Measurements from ENCODE around the gene TIMD4. TPM values are rescaled to one million over a fixed set of nuclear protein-coding genes. Genes with fewer than 3 reads are reported as not detected.

The TIMD4 gene
- total RNA-seq, 1 donor from 2014 or later: 1.4 TPM

- no peak for DNase-seq
Observed at GRCh38 chr5:156920861-156921431, 42.1 kb downstream of the TIMD4 start.

DNA sequence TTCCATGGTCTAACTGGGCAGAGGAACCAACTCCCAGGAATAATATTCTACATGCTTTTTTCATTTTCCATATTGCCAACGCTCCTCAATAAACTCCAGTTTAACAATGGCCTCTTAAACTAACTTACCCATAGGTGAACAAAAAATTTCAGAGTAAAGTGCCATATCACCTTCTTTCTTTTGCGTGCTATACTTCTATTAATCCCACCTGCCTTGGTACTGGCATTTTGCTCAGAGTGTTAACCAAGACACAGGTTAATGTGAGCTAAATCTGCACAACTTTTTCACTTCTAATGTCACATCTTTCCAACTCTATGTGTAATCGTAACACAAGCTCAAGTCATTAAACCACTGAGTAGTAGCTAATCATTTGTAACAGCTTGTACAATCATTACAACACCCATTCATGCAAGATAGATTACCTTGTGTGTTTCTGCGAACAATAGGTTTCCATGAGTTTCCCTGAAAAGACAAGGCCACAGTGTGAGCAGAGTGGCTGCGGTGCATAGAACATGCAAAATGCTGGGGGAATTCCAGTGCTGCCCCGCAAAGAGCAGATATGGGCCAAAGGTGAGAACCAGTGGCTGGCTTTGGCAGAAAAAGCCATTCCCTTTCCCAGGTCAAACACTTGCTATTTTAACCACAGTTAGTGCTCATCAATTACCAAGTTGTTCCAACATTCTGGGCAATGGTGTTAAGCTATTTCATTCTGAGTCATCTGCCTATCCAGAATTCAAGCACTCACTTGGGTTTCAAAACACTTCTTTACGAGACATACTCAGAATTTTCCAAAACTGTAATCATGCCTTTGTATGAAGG lies 42.8 kb downstream of the TIMD4 start:
- DNase-seq: no peak

GRCh38 chr5:156918311-156918845 lies 44.6 kb downstream of the TIMD4 start:
- no peak for DNase-seq

DNA sequence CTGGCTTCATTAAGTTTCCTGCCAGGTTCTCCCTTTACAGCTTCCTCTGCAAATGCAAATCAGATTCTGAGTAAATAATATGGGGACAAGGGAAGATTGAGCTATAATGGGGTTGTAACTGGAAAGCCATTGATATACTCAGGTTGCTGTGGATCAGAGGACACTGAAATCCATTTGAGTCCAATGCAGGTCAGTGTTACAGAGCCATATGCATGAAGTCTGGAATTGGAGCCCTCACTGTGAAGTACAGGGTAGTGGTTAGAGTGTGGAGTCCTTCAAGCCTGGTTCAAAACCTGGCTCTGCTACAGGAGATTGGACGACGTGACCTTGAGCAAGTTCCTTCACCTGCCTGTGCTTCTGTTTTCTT lies 48.7 kb downstream of the TIMD4 start:
- DNase-seq: no peak

DNA sequence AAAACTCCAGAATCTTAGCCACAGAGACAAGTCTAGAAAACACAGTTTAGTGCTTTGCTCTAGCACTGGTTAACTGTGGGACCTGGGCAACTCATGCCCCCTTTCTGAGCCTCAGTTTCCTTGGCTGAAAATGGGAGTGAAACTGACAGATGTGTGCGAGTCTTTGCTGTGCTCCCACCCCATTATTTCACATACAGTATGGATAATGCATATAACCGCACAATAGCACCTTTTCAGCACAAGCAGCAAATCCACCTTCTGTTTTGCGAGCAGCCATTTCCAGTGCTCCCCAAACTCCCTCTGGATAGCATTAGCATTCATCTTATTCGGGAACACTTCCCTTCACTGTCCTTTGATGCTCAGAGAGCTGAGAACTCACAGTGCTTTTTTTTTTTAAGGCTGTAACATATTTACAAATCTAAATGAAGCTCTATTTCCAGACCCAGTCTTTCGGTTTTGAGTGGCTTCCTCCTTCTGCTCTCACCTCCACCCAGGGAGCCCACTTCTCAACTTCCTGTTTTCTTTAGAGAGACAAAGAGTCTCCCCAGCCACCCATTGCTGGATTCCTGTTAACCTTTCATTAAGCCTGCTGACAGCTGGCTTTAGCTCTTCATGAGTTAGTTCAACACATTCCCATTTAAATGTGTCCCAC lies 49.2 kb downstream of the TIMD4 start:
- no peak for DNase-seq

GRCh38 chr5:156913355-156913718 lies 49.7 kb downstream of the TIMD4 start:
- no peak for DNase-seq

GRCh38 chr5:156912869-156913268 lies 50.2 kb downstream of the TIMD4 start:
- no peak for DNase-seq

DNA sequence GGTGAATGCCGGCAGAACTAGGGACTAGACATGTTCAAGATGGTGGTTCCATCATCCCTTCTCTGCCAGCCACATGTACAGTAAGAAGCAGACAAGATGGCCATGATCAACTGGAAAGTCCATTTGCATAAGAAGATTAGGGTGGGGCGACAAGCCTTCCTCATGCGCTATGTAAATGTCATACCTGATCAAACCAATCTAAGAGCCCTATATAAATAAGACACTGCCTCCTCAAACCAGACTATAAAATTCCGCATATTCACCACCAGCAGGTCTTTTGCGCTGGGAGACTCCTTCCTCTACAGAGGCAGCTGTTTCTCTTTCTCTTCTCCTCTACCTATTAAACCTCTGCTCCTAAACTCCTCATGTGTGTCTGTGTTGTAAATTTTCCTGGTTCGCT lies 53.8 kb downstream of the TIMD4 start:
- DNase-seq: no peak

- DNase-seq: no peak
Observed at GRCh38 chr5:156907667-156908066, 55.4 kb downstream of the TIMD4 start.

- DNase-seq: no peak
Observed at GRCh38 chr5:156906807-156907206, 56.2 kb downstream of the TIMD4 start.

GRCh38 chr5:156896546-156896945 lies 66.5 kb downstream of the TIMD4 start:
- no peak for DNase-seq

DNA sequence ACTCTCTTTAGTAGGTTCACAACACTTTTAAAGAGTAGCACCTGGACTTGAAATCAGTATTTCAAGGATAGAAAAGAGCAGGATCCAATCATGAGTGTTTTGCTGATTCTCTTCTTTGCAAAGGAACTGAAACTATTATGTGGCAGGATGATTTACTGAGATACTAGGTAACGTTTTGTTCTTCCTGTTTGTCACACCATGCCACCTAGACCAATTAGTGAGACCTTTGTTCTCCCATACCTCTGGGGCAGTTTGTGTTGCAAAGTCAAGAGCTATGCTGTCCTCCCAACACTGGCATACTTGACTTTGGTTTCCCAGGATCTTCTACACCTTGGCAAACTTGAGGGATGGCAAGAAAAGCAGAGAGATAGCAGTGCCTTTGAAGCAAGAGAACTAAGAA lies 69.5 kb downstream of the TIMD4 start:
- no peak for DNase-seq

DNA sequence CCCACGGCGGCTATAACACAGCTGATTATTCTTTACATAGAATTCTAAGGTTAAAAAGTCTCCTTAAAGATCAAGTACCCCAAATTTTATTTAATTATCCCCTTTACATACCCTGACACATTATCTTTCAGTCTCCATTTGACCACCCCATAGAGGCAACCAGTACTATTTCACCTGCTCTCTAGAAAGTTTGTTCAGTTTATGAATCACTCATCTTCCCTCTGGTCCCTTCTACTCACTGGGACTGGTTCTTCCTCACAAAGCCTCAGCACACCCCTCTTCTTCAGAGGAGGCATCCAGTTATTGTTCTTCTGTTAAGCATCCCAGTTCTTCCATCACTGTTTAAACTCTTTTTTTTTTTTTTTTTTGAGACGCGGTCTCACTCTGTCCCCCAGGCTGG lies 70.2 kb downstream of the TIMD4 start:
- no peak for DNase-seq

GRCh38 chr5:156892223-156892622 lies 70.8 kb downstream of the TIMD4 start:
- no peak for DNase-seq

- DNase-seq: no peak
Observed at GRCh38 chr5:156888520-156888919, 74.5 kb downstream of the TIMD4 start.

- DNase-seq: no peak
Observed at GRCh38 chr5:156883316-156883875, 79.6 kb downstream of the TIMD4 start.

DNA sequence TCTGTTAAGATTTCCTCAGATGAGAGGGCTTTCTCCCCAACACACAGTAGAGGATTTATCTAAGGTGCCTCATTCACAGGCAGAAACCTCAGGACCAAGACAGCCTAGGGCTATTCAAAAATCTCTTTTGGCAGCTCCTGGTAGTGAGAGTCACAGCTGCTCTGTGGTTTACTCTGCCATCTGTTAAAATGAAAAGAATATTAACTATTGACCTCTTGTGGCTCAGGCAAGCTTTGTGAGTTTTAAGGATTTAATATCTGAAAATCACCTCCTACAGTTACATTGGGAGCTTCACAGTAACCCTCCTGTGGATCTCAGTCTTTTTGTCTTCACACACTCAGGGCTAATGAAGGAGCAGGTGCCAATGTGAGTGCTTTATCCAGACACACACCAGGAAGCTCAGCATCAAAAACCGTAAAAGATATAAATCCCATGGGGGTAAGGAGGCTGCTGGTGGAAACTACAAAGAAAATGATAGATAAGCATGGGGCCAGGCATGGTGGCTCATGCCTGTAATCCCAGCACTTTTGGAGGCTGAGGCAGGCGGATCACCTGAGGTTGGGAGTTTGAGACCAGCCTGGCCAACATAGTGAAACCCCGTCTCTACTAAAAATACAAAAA lies 83.3 kb downstream of the TIMD4 start:
- DNase-seq: no peak

- no peak for DNase-seq
Observed at GRCh38 chr5:156871212-156871611, 91.8 kb downstream of the TIMD4 start.

GRCh38 chr5:156870498-156870839 lies 92.6 kb downstream of the TIMD4 start:
- no peak for DNase-seq

Data from skin of body (tissue), 2 donors.